ENCODE measurements around the gene ATP8B2.
A peak's percentile ranks its signal among the peaks of the same experiment; 100 is the strongest.
"Not testable (repeated sequence)": the region's sequence is repeated elsewhere in the genome, so short reads cannot be mapped to it uniquely, and the experiment has no call there.

ATP8B2 gene

DNA sequence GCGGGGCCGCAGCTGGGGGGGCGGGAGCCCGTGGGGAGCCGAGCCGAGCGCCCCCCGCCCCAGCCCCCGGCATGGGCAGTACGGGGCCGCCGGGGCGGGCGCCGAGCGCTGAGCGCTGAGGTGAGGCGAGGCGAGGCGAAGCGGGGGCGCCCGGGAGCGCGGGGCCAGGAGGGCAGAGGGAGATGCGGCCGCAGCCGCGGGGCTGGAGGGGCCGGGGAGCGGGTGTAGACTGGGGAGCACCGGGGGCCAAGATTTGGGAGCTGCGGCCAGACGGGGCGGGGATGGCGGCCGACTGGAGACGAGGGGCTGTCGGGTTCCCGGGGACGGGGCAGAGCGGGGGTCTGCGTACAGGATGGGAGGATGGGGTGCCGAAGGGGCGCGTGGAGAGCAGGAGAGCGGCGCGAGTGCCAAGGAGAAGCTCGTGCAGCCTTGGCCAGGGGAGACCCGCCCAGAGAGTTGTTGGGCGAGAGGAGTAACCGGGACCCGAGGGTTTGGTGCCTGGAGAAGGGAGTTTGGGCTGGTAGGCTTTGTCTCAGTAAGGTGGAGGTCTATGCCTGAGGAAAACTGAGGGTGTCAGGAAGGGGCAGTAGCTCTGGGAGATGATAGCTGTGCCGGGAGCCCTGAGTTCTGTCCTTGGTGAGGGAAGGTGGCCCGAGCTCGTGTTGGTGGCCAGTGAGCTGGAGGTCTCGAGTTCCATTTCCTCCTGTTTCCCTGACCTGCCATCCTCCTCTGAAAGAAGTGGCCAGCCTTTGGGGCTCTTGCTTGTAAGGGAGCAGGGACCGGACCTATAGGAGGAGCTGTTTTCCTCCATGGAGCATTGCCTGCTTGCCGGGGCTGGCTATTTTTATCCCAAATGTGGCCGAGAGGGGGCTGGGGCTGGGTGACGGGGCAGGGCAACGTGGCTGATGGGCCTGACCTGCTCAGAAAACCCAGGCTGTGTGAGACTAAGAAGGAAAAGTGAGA lies 539 bp downstream of the ATP8B2 start:
- DNase-seq, result peak; percentile 42

DNA sequence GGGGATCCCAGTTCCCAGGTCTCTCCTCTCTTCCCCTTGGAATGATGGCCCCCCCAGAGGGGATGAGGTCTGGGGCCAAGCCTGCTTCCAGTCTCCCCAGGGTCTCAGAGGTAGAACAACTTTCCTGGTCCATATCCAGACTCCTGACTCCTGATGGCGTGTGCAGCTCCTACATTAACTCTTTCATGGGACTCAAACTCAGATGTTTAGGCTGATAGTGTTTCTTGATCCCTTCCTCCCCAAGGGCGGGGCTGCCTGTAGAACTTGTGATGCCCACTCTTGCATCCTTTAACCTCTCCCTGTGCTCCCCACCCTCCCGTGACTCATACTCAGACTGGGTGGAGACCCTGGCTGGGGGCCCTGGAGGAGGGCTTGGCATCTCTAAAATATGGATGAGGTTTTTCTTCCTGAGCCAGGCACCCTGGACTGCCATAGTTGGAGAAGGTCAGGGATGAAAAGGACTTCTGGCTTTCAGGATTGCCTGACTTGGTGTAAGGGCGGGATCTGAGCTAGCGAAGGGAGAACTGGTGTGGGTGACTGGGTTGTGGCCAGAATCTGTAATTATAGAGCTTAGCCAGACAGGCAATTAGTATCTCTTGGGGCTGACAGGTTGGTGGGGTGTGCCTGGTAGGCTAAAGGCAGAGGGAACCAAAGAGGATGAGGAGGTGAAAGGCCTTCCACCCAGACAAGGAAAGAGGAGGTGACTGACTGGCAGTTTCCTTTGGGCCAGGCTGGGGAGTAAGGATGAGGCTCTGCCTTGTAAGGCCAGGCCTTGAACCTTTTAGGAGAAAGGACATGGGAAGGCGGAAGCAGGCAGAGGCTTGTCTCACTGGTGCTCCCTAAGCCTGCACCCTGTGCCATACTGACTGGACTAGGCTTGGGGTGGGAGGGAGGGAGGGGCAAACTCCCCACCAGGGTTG lies 1.5 kb downstream of the ATP8B2 start:
- peak; percentile 44 for DNase-seq

DNA sequence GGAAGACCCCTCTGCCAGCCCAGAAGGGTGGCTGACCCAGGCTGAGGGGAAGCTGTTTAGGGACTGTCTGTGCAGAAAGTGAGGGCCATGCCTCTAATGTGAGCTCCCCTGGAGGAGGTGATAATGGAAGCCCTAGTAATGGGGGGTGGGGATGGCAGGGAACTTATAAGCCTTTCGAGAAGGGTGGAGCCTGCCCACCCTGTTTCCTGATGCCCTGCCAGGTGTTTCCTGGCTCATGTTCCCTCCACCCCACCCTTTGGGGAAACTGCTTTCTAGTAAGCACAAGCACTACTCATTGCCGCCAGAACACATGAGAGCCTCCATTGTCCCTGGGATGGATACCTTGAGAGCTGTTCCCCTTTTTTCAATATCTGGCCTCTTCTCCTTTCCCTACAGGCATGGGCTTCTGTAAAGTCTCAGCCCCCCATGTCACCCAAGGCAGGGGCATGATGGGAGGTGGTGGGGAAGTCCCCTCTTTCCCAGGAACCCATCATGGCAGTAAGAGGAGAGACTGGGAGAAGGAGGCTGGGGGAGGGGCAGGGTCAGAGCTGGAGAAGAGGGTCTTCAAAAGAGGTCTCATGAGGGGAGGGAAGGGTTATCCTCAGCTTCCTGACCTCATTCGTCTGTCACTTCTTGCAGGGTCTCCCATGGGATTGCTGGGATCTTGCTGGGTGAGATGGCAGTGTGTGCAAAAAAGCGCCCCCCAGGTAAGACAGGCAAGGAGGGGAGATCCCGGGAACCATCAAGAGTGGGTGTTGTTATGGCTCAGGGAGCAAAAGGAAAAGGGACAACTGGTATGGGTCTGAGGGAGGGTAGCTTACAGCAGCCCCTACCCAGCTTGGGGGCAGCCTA lies 2.4 kb downstream of the ATP8B2 start:
- peak; percentile 53 for DNase-seq

DNA sequence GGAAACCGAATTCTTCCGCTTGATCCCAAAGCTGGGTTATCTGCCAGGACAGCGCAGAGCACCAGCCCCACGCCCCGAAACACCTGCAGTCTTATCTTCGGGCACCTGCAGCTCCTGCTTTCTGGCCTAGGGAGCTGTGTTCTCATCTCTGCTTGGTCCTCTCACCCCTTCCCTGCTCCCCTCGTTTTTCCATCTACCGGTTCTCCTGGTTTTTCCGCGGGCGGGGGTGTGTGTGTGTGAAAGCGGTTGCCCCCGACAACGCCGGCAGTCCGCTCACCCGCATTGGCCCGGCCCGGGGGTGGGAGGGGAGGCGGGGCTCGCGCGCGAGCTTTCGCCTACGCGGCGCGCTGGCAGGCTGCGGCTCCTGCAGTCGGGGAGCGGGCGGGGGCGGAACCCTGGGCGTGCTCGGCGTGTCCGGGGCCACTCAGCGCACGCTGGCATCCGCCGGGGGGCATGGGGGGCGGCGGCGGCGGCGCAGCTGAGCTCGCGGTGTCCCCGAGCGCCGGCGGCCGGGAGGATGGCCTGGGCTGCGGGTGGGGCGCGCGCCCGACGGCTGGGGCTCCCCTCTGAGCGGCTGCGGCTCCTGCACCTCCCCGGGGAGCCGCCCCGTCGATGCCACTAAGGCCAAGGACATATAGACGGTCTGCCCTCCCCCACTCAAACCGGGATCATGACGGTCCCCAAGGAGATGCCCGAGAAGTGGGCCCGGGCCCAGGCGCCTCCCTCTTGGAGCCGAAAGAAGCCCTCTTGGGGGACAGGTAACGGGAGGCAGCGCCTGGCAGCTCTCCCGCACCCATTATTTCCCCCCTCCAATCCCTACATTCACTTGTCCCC lies 3.2 kb downstream of the ATP8B2 start:
- peak; percentile 94 for DNase-seq

DNA sequence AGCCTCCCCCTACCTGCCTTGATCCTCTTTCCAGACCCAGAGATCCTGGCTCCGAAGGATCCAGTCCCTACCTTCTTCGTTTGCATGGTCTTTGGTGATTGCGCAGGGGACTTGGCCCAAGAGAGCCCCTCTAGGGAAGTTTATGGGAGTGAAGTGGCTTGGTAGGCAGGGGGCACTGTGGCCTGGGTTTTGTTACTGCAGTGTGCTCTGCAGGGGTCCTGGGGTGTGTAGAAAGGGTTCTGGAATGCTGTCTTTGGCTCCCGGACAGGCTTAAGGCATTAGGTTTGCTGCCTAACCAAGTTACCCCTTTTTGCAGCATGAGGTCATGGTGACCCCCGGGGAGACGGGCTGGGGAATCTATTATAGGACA lies 3.8 kb downstream of the ATP8B2 start:
- DNase-seq, result no peak

DNA sequence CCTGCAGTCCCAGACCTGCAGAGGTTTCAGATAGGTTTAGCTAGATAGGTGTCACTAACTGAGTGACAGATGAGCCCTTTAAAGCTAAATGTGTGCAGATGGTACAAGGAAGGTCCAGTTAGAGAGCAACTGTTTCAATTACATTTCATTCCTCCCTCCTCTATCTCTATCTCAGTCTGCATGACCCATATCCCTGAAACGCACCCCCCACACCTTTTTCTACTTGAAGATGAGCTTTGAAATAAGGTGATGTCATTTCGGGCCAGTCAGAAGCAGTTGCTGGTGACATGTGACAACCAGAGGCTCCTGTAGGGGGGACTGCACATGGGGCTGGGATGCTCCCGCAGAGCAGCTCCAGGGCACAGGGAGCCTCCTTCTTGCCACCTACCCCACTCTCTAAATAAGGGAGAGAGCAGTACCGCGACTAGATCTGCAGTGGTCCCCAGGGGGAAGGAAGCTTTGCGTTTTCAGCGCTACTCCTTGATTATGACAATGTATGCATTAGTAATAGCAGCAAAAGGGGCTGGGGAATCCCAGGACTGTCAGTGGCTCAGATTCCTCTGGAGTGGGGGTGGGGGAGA lies 4.3 kb downstream of the ATP8B2 start:
- peak; percentile 56 for DNase-seq

DNA sequence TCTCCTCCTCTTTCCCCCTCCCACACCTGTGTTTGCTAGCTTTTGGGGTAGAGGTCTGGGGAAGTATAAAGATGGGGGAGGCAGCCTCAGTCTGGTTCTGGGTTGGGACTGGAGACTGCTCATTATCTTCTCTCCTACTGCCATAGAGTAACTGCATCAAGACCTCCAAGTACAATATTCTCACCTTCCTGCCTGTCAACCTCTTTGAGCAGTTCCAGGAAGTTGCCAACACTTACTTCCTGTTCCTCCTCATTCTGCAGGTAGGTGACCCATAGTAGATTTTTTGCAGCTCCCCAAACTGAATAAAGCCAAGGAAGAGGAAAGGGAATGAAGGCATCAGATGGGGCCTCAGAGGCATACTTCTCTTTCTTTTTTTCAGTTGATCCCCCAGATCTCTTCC lies 5.3 kb downstream of the ATP8B2 start:
- no peak for DNase-seq

DNA sequence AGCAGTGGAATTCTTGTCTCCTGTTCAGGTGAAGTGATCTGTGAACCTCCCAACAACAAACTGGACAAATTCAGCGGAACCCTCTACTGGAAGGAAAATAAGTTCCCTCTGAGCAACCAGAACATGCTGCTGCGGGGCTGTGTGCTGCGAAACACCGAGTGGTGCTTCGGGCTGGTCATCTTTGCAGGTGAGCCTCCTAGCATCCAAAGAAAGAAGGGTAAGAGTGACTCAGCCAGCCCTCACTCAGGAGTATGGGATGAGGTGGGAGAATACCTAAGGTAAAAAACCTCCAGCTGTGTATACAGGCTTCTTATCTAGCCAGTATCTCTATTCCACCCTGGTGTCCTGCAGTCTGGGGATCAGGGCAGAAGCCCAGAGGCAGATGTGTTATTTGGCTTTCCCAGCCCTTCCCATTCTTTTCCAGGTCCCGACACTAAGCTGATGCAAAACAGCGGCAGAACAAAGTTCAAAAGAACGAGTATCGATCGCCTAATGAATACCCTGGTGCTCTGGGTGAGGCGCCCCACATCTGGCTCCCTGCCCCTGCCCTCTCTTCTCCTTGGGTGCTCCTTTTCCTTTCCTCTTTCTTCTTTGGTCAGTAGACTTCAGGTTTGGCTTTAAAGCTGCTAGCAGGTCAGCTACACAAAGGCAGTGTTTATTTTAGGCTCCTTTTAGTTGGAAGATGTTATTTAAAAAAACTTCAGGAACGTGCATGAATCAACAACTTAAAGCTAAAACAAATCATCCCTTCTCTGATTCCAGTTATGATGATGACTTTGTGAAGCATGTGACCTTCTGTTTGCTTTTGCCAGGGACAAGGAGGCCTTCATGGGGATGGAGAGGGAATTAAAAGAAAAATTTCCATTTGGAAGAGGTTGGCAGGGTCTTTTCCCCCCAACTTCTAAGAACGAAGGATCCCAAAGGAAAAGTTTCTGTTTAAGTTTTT lies 9.0 kb downstream of the ATP8B2 start:
- no peak for DNase-seq

DNA sequence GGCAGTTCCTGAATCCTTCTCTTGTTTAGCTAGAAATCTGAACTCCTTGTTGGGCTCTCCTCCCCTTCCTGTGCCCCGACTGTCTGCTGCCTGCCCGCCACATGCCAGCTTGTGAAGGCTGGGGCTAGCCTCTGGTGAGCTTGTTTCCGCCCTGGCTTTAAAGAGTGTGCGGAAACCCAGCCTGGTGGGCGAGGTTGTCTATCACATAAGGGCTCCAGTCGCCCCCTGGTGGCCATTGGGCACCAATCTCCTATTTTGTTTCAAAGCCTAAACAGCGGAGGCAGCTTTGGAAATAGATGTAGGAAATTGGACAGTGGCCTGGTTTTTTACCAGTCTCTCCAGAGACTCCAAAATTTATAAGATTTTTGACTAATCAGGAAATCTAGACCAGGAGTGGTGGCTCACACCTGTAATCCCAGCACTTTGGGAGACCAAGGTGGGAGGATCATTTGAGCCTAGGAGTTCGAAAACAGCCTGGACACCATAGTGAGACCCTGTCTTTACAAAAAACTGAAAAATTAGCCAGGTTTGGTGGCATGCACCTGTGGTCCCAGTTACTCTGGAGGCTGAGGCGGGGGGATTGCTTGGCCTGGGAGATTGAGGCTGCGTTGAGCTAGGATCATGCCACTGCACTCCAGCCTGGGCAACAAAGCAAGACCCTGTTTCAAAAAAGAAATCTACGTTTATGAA lies 9.8 kb downstream of the ATP8B2 start:
- peak; percentile 96 for DNase-seq

DNA sequence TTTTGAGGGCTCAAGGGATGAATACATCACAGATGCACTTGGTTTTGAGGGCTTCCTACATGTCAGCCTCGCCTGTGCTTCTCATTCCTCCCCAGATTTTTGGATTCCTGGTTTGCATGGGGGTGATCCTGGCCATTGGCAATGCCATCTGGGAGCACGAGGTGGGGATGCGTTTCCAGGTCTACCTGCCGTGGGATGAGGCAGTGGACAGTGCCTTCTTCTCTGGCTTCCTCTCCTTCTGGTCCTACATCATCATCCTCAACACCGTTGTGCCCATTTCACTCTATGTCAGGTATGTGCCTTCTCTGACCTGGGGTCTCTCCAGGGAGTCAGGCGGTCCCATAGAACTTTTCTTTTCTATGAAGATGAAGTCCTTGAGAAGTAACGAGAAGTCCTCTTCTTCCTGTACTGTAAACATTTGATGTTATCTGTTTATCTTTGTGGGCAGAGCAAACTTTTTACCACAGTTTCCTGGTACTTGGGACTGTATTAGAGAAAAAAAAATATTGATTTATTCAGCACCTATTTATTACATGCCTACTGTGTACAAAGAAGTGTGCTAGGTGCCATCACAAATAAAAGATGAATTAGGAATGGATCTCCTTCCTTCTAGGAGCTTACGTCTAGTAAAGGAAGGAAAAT lies 12.0 kb downstream of the ATP8B2 start:
- DNase-seq, result no peak

DNA sequence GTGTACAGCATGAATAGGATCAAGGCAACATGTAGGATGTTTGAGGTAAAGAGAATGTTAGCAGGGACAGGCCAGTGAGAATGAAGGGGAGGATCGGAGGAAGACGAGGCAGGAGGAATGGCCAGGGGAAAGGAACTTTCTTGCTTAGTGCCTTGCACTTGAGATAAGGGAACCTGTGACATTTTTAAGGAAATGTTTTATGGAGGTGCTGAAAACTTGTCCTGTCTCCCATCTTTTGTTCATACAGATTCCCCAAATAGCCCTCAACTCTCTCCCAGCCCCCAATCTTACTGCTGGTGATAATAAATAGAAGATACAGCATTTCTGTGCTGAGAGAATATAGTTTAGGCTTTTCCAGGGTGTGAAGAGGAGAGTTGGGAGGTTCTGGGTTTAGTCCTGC lies 13.6 kb downstream of the ATP8B2 start:
- DNase-seq, result no peak

DNA sequence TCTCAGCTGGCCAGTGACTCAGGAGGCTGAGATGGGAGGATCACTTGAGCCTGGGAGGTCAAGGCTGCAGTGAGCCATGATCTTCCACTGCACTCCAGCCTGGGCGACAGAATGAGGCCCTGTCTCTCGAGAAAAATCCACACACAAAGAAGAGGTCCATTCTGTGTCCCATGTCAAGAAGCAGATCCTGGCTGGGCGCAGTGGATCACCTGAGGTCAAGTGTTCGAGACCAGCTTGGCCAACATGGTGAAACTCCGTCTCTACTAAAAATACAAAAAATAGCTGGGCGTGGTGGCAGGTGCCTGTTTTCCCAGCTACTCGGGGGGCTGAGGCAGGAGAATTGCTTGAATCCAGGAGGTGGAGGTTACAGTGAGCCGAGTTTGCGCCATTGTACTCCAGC lies 16.0 kb downstream of the ATP8B2 start:
- DNase-seq, result not testable (repeated sequence)

DNA sequence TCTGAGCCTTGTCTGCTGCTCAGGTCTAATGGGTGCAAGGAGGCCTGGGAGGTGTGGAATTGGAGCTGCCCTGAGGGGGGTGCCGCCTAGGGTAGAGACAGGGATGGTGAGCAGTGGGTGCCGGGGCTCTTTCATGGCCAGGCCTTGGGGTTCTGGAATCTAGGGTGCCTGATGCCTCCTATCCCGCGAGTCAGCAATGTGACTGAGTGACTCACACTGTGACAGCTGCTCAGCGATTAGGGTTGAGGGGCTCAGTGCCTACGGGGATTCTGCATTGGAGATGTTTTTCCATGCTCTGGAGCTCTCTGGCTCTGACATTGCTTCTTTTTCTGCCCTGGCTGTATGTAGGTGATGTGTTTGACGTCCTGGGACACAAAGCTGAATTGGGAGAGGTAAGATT lies 16.8 kb downstream of the ATP8B2 start:
- DNase-seq, result peak; percentile 48

DNA sequence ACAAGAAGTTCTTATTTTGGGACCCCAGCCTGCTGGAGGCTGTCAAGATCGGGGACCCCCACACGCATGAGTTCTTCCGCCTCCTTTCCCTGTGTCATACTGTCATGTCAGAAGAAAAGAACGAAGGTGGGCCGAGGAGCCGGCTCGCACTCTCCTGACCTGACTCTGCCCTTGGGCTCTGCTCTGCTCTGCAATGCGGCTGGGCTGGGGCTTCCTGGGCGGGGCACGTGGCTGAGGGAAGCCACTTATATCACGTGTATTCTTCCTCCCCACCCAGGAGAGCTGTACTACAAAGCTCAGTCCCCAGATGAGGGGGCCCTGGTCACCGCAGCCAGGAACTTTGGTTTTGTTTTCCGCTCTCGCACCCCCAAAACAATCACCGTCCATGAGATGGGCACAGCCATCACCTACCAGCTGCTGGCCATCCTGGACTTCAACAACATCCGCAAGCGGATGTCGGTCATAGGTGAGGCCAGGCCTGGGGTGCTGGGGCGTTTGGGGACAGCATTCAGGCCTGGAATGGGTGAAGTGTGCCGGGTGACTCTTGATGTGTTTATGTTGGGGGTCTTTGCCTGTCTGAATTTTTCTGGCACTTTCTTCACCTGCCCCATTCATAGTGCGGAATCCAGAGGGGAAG lies 17.6 kb downstream of the ATP8B2 start:
- DNase-seq, result peak; percentile 84

DNA sequence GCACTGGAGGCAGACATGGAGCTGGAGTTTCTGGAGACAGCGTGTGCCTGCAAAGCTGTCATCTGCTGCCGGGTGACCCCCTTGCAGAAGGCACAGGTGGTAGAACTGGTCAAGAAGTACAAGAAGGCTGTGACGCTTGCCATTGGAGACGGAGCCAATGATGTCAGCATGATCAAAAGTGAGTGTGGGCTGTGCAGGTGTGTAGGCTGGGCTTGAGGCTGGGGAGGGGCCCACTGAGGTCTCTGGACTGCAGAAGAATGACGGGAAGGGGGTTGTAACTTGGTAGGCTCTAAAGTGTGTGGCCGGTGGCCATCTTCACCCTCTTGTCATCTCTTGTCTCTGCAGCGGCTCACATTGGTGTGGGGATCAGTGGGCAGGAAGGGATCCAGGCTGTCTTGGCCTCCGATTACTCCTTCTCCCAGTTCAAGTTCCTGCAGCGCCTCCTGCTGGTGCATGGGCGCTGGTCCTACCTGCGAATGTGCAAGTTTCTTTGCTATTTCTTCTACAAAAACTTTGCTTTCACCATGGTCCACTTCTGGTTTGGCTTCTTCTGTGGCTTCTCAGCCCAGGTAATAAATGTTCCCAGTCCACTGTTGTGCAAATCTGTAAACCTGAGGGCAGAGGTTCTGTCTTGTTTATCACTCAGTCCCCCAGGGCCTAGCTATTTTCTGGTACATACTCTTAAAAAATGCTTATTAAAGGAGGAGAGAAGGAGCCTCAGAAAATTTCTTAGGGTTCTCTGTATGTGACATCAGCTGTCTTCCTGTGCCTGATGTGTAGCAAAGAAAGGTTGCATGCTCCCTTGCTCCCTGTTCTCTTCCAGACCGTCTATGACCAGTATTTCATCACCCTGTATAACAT lies 19.9 kb downstream of the ATP8B2 start:
- peak; percentile 88 for DNase-seq

DNA sequence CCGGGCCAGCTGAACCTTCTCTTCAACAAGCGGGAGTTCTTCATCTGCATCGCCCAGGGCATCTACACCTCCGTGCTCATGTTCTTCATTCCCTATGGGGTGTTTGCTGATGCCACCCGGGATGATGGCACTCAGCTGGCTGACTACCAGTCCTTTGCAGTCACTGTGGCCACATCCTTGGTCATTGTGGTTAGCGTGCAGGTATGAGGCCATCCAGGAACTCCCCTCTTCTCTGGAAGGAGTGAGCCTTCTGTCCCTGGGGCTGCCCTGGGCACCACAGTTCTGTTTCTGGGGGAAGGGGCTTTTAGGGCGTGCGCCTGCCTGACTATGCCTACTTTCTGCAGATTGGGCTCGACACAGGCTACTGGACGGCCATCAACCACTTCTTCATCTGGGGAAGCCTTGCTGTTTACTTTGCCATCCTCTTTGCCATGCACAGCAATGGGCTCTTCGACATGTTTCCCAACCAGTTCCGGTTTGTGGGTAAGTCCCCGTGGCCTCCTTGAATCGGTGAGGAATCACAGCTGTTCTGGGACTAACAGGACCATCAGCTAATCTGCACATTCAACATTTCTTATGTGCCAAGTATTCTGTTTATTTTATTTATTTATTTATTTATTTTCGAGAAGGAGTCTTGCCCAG lies 21.1 kb downstream of the ATP8B2 start:
- no peak for DNase-seq

DNA sequence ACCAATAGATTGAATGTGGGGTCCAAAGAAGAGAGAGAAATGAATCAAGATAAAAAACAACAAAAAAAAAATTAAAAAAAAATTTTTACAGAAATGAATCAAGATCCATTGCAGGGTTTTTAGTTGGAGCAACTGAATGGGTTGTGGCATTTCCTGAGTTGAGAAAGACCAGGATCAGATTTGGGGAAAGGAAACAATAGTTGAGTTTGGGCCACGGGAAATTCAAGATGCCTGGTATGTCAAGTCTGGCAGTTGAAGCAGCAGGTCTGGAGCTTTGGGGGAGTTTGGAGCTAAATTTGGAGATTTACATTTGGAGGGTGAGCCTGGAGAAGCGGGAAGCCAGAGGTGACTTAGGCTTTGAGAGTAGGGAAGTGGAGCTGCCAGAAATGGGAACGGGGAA lies 22.6 kb downstream of the ATP8B2 start:
- no peak for DNase-seq

Measured in CD4-positive, alpha-beta T cell treated with Interleukin-17A for 4 hours (primary cell).